ENCODE data around the gene FABP1.

The FABP1 gene

GRCh38 chr2:88128654-88129312 lies 921 bp upstream of the FABP1 start:
- TF ChIP-seq Cebpa-rat (IDR thresholded peaks at IDR 0.05): no peak
- H3K27me3 ChIP-seq: no peaks in the 10 kb centered on the region
- no peak overlapping the region for H3K4me2 ChIP-seq
- no peak overlapping the region for H3K9ac ChIP-seq
- no peaks in the 10 kb centered on the region for H3K9me3 ChIP-seq (replicated peaks in 1 of 11)
- H3K36me3 ChIP-seq: no peaks in the 10 kb centered on the region
- H3K4me3 ChIP-seq: no peak overlapping the region
- H3K27ac ChIP-seq: no peak overlapping the region
- no peaks in the 10 kb centered on the region for H4K20me1 ChIP-seq
- H3K4me1 ChIP-seq: no peaks in the 10 kb centered on the region

DNA sequence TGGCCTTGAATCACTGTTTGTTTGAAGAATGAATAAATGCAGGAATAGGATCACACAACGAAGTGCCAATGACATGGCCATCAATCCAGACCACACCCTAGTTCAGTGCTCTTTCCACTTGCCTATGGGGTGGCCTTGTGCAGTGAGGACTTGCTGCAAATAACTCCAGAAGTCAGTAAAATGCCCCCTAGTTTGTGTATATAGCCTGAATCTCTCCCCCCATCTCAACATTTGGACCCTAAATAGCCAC lies 299 bp downstream of the FABP1 start:
- H3K9ac ChIP-seq: no peak overlapping the region
- H3K27me3 ChIP-seq: no peaks in the 10 kb centered on the region
- H4K20me1 ChIP-seq: no peaks in the 10 kb centered on the region
- no peak overlapping the region for H3K4me3 ChIP-seq
- H3K9me3 ChIP-seq (replicated peaks in 1 of 11): no peaks in the 10 kb centered on the region
- H3K4me1 ChIP-seq: no peaks in the 10 kb centered on the region
- no peak overlapping the region for H3K27ac ChIP-seq
- no peak overlapping the region for H3K4me2 ChIP-seq
- H3K36me3 ChIP-seq: no peaks in the 10 kb centered on the region
- TF ChIP-seq Cebpa-rat (IDR thresholded peaks at IDR 0.05): no peak

DNA sequence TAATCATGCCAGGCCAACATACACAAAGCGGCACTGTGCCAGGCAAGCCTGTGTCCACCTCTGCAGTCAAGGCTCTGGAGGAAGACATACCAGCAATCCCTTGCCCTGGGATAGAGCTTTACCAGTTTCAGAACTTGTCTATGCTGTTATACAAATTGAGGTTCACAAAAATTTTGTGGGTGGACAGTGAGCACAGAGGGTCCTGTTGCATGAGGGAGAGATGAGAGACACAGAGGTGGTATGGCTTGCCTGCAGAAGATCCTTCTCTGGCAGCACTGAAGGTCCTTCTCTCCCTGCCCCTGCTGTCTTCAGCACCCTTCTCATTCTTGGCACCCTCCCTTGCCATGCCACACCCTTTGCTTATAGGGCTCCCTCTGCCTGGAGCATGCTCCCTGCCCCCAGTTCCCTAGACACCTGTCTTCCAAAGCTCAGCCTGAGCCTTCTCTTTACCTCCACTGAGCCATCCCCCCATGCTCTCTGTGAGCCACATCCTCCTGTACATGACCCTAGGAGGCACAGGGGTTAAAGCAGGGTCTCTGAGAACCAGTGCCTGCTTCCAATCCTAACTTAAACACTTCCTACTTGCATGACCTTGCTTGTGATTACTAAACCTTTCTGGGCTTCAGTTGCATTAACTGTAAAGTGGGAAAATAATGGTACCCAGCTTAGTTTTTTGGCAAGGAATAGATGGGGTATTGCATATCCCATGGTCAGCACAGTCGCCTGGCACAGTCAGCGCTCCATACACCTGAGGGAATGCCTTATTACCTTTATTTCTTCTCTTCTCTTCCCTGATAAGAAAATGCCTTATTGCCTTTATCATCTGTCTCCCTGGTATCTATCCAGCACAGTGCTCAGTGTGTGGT lies 857 bp downstream of the FABP1 start:
- Histone ChIP-seq H3K36me3 (no peaks in the 10 kb centered on the region), H3K27me3 (no peaks in the 10 kb centered on the region), H4K20me1 (no peaks in the 10 kb centered on the region), H3K4me3 (no peak overlapping the region), H3K27ac (no peak overlapping the region), H3K9me3 (replicated peaks in 1 of 11) (no peaks in the 10 kb centered on the region), H3K4me2 (no peak overlapping the region), H3K9ac (no peak overlapping the region), H3K4me1 (no peaks in the 10 kb centered on the region)
- no peak for TF ChIP-seq Cebpa-rat (IDR thresholded peaks at IDR 0.05)

GRCh38 chr2:88125924-88126771 lies 1.7 kb downstream of the FABP1 start:
- no peaks in the 10 kb centered on the region for H3K27me3 ChIP-seq
- no peaks in the 10 kb centered on the region for H3K4me1 ChIP-seq
- no peaks in the 10 kb centered on the region for H3K36me3 ChIP-seq
- TF ChIP-seq Cebpa-rat (IDR thresholded peaks at IDR 0.05): no peak
- no peak overlapping the region for H3K4me2 ChIP-seq
- H3K4me3 ChIP-seq: no peak overlapping the region
- H3K9me3 ChIP-seq (replicated peaks in 1 of 11): no peaks in the 10 kb centered on the region
- H3K9ac ChIP-seq: no peak overlapping the region
- no peaks in the 10 kb centered on the region for H4K20me1 ChIP-seq
- H3K27ac ChIP-seq: no peak overlapping the region

DNA sequence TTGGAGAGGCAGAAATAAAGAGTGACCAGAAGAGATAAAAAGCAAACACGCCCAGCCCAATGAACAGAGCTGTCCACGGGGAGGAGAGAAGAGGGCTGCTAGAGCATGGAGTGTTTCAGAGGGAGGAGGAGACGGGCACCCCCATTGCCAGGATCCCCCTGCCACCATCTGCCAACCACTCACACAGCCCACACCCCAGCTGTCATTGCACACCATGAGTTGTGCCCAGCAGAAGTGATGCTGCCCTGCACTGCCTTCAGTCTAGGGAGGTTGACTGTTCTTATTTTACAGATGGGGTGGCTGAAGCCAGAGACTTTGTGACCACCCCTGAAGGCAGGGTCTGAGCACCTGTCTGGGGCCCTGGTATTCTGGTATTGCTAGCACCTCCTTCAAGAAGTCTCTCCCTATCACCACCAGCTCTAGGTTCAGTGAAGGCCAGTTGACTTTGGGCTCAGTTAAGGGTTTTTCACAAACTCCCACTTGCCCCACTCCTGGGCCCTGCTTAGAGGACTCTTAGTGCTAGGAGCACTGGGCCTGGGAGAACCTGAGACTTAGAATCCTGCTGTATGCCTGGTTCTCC lies 2.4 kb downstream of the FABP1 start:
- Histone ChIP-seq H3K4me1 (no peaks in the 10 kb centered on the region), H3K36me3 (no peaks in the 10 kb centered on the region), H3K27me3 (no peaks in the 10 kb centered on the region), H4K20me1 (no peaks in the 10 kb centered on the region), H3K27ac (no peak overlapping the region), H3K4me3 (no peak overlapping the region), H3K4me2 (no peak overlapping the region), H3K9ac (no peak overlapping the region), H3K9me3 (replicated peaks in 1 of 11) (no peaks in the 10 kb centered on the region)
- TF ChIP-seq Cebpa-rat (IDR thresholded peaks at IDR 0.05): no peak

GRCh38 chr2:88123975-88124917 lies 3.6 kb downstream of the FABP1 start:
- Histone ChIP-seq H3K27me3 (no peaks in the 10 kb centered on the region), H3K27ac (no peak overlapping the region), H3K4me3 (no peak overlapping the region), H3K4me1 (no peaks in the 10 kb centered on the region), H3K9ac (no peak overlapping the region), H4K20me1 (no peaks in the 10 kb centered on the region), H3K9me3 (replicated peaks in 1 of 11) (no peaks in the 10 kb centered on the region), H3K4me2 (no peak overlapping the region), H3K36me3 (no peaks in the 10 kb centered on the region)
- TF ChIP-seq Cebpa-rat (IDR thresholded peaks at IDR 0.05): no peak

GRCh38 chr2:88123164-88123974 lies 4.5 kb downstream of the FABP1 start:
- Histone ChIP-seq H3K4me1 (no peaks in the 10 kb centered on the region), H3K4me3 (no peak overlapping the region), H3K36me3 (no peaks in the 10 kb centered on the region), H3K27ac (no peak overlapping the region), H3K9me3 (replicated peaks in 1 of 11) (no peaks in the 10 kb centered on the region), H4K20me1 (no peaks in the 10 kb centered on the region), H3K27me3 (no peaks in the 10 kb centered on the region), H3K9ac (no peak overlapping the region), H3K4me2 (no peak overlapping the region)
- no peak for TF ChIP-seq Cebpa-rat (IDR thresholded peaks at IDR 0.05)

Data from BLaER1 treated with 17β-estradiol and CSF1 and Interleukin-3, amounts not matched to agents 10 nM and 100 nM (cell line).